GM19351 (cell line): ENCODE measurements around the gene MAGEA4.
"Not testable (repeated sequence)": the region's sequence is repeated elsewhere in the genome, so short reads cannot be mapped to it uniquely, and the experiment has no call there.

ENCODE experiments used
- ATAC-seq: cut with Tn5 transposase; IDR thresholded peaks from one replicate; pipeline ENCODE4 v1.9.1; 2021; ENCODE audit warnings: mild to moderate bottlenecking, moderate library complexity; ENCODE audit not compliant: unreplicated experiment

The MAGEA4 gene

GRCh38 chrX:151912780-151913179 is at the start of gene MAGEA4:
Gene MAGEA4, plus strand, starts transcription at chrX:151912889. Its CDS starts 10,776 bp downstream, at chrX:151923665.
- ATAC-seq = no peak

- no peak for ATAC-seq
These were observed 42.1 kb upstream of the MAGEA4 start for GRCh38 chrX:151870602-151871001.

GRCh38 chrX:151871244-151871643 is 41.4 kb upstream of the MAGEA4 start:
- no peak for ATAC-seq

GRCh38 chrX:151873096-151873495 is 39.6 kb upstream of the MAGEA4 start:
- no peak for ATAC-seq

- no peak for ATAC-seq
These were observed 37.2 kb upstream of the MAGEA4 start for GRCh38 chrX:151875270-151876026.

GRCh38 chrX:151878574-151878973 is 34.1 kb upstream of the MAGEA4 start:
- ATAC-seq = no peak

GRCh38 chrX:151879856-151880255 is 32.8 kb upstream of the MAGEA4 start:
- ATAC-seq = no peak

GRCh38 chrX:151880895-151881294 is 31.8 kb upstream of the MAGEA4 start:
- ATAC-seq = no peak

- no peak for ATAC-seq
These were observed 23.3 kb upstream of the MAGEA4 start for GRCh38 chrX:151889421-151889820.

GRCh38 chrX:151896734-151897474 is 15.8 kb upstream of the MAGEA4 start:
- no peak for ATAC-seq

- ATAC-seq = no peak
These were observed 13.1 kb upstream of the MAGEA4 start for GRCh38 chrX:151899622-151900021.

GRCh38 chrX:151901826-151902225 is 10.9 kb upstream of the MAGEA4 start:
- ATAC-seq = no peak

- ATAC-seq = no peak
These were observed 9.7 kb upstream of the MAGEA4 start for GRCh38 chrX:151902813-151903591.

GRCh38 chrX:151904989-151905388 is 7.7 kb upstream of the MAGEA4 start:
- no peak for ATAC-seq

- ATAC-seq = no peak
These were observed 468 bp upstream of the MAGEA4 start for GRCh38 chrX:151912221-151912620.

GRCh38 chrX:151918736-151919135 is 6.0 kb downstream of the MAGEA4 start:
- ATAC-seq = not testable (repeated sequence)

GRCh38 chrX:151919610-151920009 is 6.9 kb downstream of the MAGEA4 start:
- ATAC-seq = no peak

GRCh38 chrX:151920101-151920500 is 7.4 kb downstream of the MAGEA4 start:
- no peak for ATAC-seq

- no peak for ATAC-seq
These were observed 7.8 kb downstream of the MAGEA4 start for GRCh38 chrX:151920530-151920929.

- ATAC-seq = no peak
These were observed 8.6 kb downstream of the MAGEA4 start for GRCh38 chrX:151921292-151921691.

GRCh38 chrX:151921866-151922265 is 9.2 kb downstream of the MAGEA4 start:
- no peak for ATAC-seq
